Peyer's patch (tissue), 4 donors: ENCODE results near the gene SVOPL.

Source experiments
- CTCF ChIP-seq, 6 experiments: fragments of 450-650 bp in 4 of 6; fragments of 200-600 bp in 2 of 6; sonication (generic) in 1 of 6; IDR thresholded peaks; one replicate each; pipeline ENCODE4 v1.5.1; 2017 to 2019; ENCODE audit warnings: antibody characterized with exemption in 6 of 6, mild to moderate bottlenecking in 3 of 6, moderate library complexity in 1 of 6
- POLR2A ChIP-seq, 2 donors: fragments of 450-650 bp; IDR thresholded peaks; one replicate each; pipeline ENCODE4 v1.5.1; 2017; ENCODE audit warnings: antibody characterized with exemption in 2 of 2, mild to moderate bottlenecking in 2 of 2, moderate library complexity in 2 of 2

DNA sequence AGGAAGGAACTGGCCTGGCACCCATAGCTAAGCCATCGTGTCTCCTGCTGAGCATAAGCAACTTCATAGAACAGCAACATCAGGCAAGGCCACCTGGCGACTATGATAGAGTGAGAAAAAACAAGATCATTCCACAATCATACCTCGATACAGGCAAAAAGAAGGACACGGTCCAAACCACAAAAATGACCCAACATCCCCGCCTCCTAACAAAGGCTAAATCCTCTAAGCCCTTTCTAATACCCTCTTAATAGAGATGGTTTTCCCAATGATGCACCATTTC lies 40.2 kb upstream of the SVOPL start:
- TF ChIP-seq CTCF (IDR thresholded peaks at IDR 0.05) = no peak
- no peak for TF ChIP-seq POLR2A (IDR thresholded peaks at IDR 0.05)
